ENCODE results near the gene PCDHB5.
"Not testable (repeated sequence)": the region's sequence is repeated elsewhere in the genome, so short reads cannot be mapped to it uniquely, and the experiment has no call there.

Gene PCDHB5

DNA sequence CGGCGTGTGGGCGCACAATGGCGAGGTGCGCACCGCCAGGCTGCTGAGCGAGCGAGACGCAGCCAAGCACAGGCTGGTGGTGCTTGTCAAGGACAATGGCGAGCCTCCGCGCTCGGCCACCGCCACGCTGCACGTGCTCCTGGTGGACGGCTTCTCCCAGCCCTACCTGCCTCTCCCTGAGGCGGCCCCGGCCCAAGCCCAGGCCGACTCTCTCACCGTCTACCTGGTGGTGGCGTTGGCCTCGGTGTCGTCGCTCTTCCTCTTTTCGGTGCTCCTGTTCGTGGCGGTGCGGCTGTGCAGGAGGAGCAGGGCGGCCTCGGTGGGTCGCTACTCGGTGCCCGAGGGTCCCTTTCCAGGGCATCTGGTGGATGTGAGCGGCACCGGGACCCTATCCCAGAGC is 17.1 kb downstream of the PCDHB5 start:
- DNase-seq (ENCODE audit: low spot score): not testable (repeated sequence)

- DNase-seq (ENCODE audit: low spot score): no peak
Measured at GRCh38 chr5:141155540-141156374, 20.8 kb downstream of the PCDHB5 start.

DNA sequence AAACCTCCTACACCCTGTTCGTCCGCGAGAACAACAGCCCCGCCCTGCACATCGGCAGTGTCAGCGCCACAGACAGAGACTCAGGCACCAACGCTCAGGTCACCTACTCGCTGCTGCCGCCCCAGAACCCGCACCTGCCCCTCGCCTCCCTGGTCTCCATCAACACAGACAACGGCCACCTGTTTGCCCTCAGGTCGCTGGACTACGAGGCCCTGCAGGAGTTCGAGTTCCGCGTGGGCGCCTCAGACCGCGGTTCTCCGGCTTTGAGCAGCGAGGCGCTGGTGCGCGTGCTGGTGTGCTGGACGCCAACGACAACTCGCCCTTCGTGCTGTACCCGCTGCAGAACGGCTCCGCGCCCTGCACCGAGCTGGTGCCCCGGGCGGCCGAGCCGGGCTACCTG is 22.4 kb downstream of the PCDHB5 start:
- DNase-seq (ENCODE audit: low spot score): not testable (repeated sequence)

DNA sequence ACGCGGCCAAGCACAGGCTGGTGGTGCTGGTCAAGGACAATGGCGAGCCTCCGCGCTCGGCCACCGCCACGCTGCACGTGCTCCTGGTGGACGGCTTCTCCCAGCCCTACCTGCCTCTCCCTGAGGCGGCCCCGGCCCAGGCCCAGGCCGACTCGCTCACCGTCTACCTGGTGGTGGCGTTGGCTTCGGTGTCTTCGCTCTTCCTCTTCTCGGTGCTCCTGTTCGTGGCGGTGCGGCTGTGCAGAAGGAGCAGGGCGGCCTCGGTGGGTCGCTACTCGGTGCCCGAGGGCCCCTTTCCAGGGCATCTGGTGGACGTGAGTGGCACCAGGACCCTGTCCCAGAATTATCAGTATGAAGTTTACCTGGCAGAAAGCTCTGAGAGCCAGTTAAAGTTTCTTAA is 22.9 kb downstream of the PCDHB5 start:
- DNase-seq (ENCODE audit: low spot score): not testable (repeated sequence)

DNA sequence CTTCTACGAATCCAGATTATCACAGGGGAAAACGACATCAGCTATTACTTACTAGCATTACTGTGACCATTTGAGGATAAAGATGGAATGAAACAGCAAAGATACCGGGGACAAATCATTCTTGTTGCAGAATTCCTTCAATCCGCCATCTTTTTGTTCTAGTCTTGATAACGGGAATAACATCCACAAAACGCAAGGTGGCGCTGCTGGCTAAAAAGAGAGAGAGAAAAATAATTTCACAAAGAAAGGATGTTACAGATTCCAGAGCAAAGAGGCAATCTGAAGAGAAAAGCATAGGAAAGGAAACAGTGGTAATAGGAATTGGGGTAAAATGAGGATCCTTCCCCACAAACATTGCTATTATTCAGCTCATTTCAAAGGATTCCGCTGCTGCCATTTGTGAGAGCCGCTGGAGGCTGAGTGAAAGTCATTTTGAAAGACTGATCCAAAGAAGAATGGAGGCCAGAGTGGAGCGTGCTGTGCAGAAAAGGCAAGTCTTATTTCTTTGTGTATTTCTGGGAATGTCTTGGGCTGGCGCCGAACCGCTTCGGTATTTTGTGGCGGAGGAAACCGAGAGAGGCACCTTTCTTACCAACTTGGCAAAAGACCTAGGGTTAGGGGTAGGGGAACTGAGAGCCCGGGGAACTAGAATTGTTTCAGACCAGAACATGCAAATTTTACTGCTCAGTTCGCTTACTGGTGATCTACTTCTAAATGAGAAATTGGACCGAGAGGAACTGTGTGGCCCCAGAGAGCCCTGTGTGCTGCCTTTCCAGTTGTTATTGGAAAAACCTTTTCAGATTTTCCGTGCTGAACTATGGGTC is 37.6 kb downstream of the PCDHB5 start, which contains the start of gene PCDHB7:
TSS of gene PCDHB7 (plus strand) at position 264 of the 824 bp plus-strand sequence. CDS start at position 456, 192 bp downstream.
- DNase-seq (ENCODE audit: low spot score): no peak

DNA sequence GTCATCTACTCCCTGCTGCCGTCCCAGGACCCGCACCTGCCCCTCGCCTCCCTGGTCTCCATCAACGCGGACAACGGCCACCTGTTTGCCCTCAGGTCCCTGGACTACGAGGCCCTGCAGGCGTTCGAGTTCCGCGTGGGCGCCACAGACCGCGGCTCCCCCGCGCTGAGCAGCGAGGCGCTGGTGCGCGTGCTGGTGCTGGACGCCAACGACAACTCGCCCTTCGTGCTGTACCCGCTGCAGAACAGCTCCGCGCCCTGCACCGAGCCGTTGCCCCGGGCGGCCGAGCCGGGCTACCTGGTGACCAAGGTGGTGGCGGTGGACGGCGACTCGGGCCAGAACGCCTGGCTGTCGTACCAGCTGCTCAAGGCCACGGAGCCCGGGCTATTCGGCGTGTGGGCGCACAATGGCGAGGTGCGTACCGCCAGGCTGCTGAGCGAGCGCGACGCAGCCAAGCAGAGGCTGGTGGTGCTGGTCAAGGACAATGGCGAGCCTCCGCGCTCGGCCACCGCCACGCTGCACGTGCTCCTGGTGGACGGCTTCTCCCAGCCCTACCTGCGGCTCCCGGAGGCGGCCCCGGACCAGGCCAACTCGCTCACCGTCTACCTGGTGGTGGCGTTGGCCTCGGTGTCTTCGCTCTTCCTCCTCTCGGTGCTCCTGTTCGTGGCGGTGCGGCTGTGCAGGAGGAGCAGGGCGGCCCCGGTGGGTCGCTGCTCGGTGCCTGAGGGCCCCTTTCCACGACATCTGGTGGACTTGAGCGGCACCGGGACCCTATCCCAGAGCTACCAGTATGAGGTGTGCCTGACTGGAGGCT is 39.5 kb downstream of the PCDHB5 start:
- not testable (repeated sequence) for DNase-seq (ENCODE audit: low spot score)

DNA sequence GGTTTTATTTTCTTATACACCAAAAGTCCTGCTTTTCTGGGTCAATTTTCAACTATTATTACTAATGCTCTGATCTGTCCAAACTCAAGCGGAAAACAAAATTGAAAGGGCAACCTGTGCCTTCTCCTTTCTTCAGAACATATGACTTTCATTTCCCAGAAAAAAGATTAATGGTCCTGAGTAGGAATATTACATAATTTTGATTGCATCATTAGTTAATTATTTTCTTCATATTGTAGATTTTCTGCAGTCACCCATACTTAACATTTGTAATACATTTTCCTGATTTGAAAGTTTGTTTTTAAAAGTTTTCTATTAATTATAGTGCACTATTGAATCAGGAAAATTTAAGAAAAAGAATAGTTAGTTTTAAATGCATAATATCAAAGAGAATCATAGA is 40.9 kb downstream of the PCDHB5 start:
- DNase-seq (ENCODE audit: low spot score): no peak

DNA sequence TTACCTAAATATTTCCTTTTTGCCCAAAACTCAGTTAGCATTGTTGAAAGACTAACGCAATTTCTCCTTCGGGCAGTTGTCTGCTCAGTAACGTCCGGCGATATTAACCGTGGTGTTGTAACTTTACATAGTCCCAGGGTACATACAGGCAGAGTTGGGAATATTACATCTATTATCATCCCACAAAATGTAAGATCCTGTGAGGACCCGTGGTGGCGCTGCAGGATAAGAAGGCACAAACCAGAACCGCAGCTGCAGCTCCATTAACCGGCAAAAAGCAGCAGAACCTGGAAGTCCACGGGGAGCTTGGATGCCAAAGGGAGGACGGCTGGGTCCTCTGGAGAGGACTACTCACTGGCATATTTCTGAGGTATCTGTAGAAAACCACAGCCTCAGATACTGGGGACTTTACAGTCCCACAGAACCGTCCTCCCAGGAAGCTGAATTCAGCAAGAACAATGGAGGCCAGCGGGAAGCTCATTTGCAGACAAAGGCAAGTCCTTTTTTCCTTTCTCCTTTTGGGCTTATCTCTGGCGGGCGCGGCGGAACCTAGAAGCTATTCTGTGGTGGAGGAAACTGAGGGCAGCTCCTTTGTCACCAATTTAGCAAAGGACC is 42.7 kb downstream of the PCDHB5 start, which contains the start of gene PCDHB8:
TSS of gene PCDHB8 (plus strand) at position 214 of the 615 bp plus-strand sequence. CDS start at position 459, 245 bp downstream.
- not testable (repeated sequence) for DNase-seq (ENCODE audit: low spot score)

- DNase-seq (ENCODE audit: low spot score): not testable (repeated sequence)
Measured at GRCh38 chr5:141179371-141179770, 44.4 kb downstream of the PCDHB5 start.

GRCh38 chr5:141179876-141180275 is 44.9 kb downstream of the PCDHB5 start:
- not testable (repeated sequence) for DNase-seq (ENCODE audit: low spot score)

DNA sequence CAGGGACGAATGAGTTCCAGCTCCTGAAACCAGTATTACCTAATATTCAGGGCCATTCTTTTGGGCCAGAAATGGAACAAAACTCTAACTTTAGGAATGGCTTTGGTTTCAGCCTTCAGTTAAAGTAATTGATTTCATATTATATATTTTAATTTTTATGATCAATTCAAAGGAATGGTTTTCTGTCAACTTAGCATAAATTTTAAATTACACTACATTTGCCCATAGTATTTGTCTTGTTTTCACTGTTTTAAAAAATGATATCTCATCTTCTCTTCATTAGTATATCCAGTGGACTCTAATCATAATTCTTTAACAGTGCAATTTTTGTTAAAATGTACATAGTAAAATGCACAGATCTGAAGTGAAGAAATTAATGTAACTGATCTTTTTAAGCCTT is 45.3 kb downstream of the PCDHB5 start:
- no peak for DNase-seq (ENCODE audit: low spot score)

DNA sequence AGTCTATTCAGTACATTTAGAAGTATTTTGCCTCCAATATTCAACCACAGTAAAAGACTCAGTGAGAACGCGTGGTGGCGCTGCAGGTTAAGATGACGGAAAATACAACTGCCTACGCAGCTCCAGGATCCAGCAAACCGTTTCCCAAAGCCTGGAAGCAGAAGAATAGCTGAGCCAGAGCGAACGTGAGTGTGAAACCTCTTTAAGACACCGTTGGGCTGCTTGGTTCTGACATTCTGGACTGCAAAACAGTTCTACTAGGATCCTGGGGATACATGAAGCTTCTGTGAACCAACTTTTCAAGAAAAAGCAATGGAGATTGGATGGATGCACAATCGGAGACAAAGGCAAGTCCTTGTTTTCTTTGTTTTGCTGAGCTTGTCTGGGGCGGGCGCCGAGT is 47.2 kb downstream of the PCDHB5 start, which contains the start of gene PCDHB16:
TSS of gene PCDHB16 (plus strand) at position 140 of the 400 bp plus-strand sequence. CDS start at position 313, 173 bp downstream.
- no peak for DNase-seq (ENCODE audit: low spot score)

DNA sequence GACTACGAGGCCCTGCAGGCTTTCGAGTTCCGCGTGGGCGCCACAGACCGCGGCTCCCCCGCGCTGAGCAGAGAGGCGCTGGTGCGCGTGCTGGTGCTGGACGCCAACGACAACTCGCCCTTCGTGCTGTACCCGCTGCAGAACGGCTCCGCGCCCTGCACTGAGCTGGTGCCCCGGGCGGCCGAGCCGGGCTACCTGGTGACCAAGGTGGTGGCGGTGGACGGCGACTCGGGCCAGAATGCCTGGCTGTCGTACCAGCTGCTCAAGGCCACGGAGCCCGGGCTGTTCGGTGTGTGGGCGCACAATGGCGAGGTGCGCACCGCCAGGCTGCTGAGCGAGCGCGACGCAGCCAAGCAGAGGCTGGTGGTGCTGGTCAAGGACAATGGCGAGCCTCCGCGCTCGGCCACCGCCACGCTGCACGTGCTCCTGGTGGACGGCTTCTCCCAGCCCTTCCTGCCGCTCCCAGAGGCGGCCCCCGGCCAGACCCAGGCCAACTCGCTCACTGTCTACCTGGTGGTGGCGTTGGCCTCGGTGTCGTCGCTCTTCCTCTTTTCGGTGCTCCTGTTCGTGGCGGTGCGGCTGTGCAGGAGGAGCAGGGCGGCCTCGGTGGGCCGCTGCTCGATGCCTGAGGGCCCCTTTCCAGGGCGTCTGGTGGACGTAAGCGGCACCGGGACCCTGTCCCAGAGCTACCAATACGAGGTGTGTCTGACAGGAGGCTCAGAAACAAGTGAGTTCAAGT is 49.3 kb downstream of the PCDHB5 start:
- DNase-seq (ENCODE audit: low spot score): not testable (repeated sequence)

DNA sequence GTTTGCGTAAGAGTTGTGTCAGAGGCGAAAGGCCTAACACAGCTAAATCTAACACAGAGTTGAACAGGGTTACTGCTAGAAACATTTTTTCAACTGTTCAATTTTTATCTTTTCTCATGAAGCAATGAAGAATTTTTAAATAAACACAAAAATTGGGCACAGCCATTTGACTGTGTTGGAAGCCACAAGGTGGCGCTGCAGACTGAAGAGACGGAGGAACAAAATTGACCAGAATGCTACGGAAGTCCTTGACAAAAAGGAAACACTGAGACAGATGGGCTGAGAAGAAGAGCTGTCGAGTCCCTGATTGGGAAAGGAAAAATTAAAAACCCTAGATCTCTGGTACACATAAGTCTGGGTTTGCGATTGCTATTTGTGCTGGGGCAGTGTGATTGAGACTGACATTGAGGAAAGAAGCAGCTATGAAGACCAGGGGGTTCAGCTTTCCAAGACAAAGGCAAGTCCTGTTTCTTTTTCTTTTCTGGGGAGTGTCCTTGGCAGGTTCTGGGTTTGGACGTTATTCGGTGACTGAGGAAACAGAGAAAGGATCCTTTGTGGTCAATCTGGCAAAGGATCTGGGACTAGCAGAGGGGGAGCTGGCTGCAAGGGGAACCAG is 52.0 kb downstream of the PCDHB5 start, which contains the start of gene PCDHB9:
TSS of gene PCDHB9 (plus strand) at position 265 of the 616 bp plus-strand sequence. CDS start at position 423, 158 bp downstream.
- DNase-seq (ENCODE audit: low spot score): no peak
